SK-N-MC (cell line): Measurements from ENCODE around the gene USF1.

Experiments
- DNase-seq: peaks from one replicate; pipeline ENCODE4 v3.0.0-alpha.2; 2011; ENCODE audit warnings: low read depth, low spot score
- H3K27ac ChIP-seq: fragments of 200-600 bp; sonication (generic); 2 replicates; pipeline ENCODE4 v1.5.1; 2016; ENCODE audit warnings: mixed run types
- H3K36me3 ChIP-seq: fragments of 200-600 bp; sonication (generic); 2 replicates; pipeline ENCODE4 v1.6.1; 2017; ENCODE audit warnings: antibody characterized with exemption, low read length, mixed read lengths; ENCODE audit not compliant: insufficient read depth
- H3K4me3 ChIP-seq: fragments of 200-600 bp; sonication (generic); 2 replicates; pipeline ENCODE4 v1.5.1; 2016
- H3K9ac ChIP-seq: fragments of 200-600 bp; sonication (generic); 2 replicates; pipeline ENCODE4 v1.8.0; 2017; ENCODE audit warnings: mixed run types, mixed read lengths; ENCODE audit not compliant: insufficient read length
- H3K9me3 ChIP-seq: fragments of 200-600 bp; sonication (generic); 2 replicates; pipeline ENCODE4 v1.6.1; 2017; ENCODE audit warnings: low read depth, mild to moderate bottlenecking, antibody characterized with exemption, low read length, moderate library complexity, mixed read lengths
- EZH2 ChIP-seq: fragments of 200-600 bp; sonication (generic); IDR thresholded peaks from one replicate; pipeline ENCODE4 v1.6.1; 2017; ENCODE audit warnings: antibody characterized with exemption
- FOXP2 ChIP-seq: optimal IDR thresholded peaks from 2 replicates; pipeline ENCODE3; 2011; ENCODE audit warnings: mild to moderate bottlenecking, moderate library complexity; ENCODE audit not compliant: insufficient read depth; ENCODE audit errors: extremely low read length, control extremely low read depth
- POLR2AphosphoS5 ChIP-seq: IDR thresholded peaks from 2 replicates; pipeline ENCODE4 v1.6.1; 2012; ENCODE audit warnings: mild to moderate bottlenecking, low read depth, low read length, borderline replicate concordance

Gene USF1

GRCh38 chr1:161045736-161046604 lies at the start of gene USF1:
Gene USF1, minus strand, starts transcription at chr1:161045977. Its CDS starts 2,702 bp downstream, at chr1:161043275.
- peak; percentile 85 for DNase-seq
- Histone ChIP-seq H3K4me3 (peak within 1 kb of the TSS; percentile 80), H3K9ac (peak within 1 kb of the TSS; percentile 85), H3K9me3 (no peaks in the 10 kb centered on the region), H3K27ac (peak within 1 kb of the TSS; percentile 95), H3K36me3 (peaks cover 22% of the 10 kb centered on the region)
- TF ChIP-seq EZH2 (no peak), FOXP2 (no peak), POLR2AphosphoS5 (peak; percentile 94)

- Histone ChIP-seq H3K4me3 (no peak overlapping the region), H3K27ac (no peak overlapping the region), H3K9me3 (no peaks in the 10 kb centered on the region), H3K9ac (no peak overlapping the region), H3K36me3 (peaks cover 9% of the 10 kb centered on the region)
- DNase-seq: no peak
- TF ChIP-seq POLR2AphosphoS5 (no peak), EZH2 (no peak), FOXP2 (no peak)
Measured at GRCh38 chr1:161095230-161095629, 49.5 kb upstream of the USF1 start.

GRCh38 chr1:161094481-161094880 lies 48.7 kb upstream of the USF1 start:
- no peak for DNase-seq

GRCh38 chr1:161092621-161093028 lies 46.8 kb upstream of the USF1 start:
- TF ChIP-seq FOXP2 (no peak), EZH2 (no peak), POLR2AphosphoS5 (no peak)
- DNase-seq: no peak
- no peak overlapping the region for H3K27ac ChIP-seq

More at GRCh38 chr1:161094481-161094880, 48.7 kb upstream of the USF1 start:
- peaks cover 4% of the 10 kb centered on the region; the same call in 1 of the 2 replicates for H3K36me3 ChIP-seq
- no peak overlapping the region for H3K4me3 ChIP-seq
- TF ChIP-seq POLR2AphosphoS5 (no peak), EZH2 (no peak), FOXP2 (no peak)
- H3K9ac ChIP-seq: no peak overlapping the region
- H3K27ac ChIP-seq: no peak overlapping the region
- H3K9me3 ChIP-seq: no peaks in the 10 kb centered on the region

GRCh38 chr1:161091796-161092507 lies 46.2 kb upstream of the USF1 start:
- H3K4me3 ChIP-seq: no peak overlapping the region
- DNase-seq: no peak
- TF ChIP-seq POLR2AphosphoS5 (no peak), FOXP2 (no peak)
- no peak overlapping the region for H3K27ac ChIP-seq
- no peaks in the 10 kb centered on the region for H3K9me3 ChIP-seq
- H3K36me3 ChIP-seq: no peaks in the 10 kb centered on the region
- no peak overlapping the region for H3K9ac ChIP-seq

More at GRCh38 chr1:161092621-161093028, 46.8 kb upstream of the USF1 start:
- H3K36me3 ChIP-seq: no peaks in the 10 kb centered on the region
- no peak overlapping the region for H3K9ac ChIP-seq
- H3K9me3 ChIP-seq: no peaks in the 10 kb centered on the region
- no peak overlapping the region for H3K4me3 ChIP-seq

- no peak overlapping the region for H3K9ac ChIP-seq
- TF ChIP-seq FOXP2 (no peak), EZH2 (no peak), POLR2AphosphoS5 (no peak)
- no peak overlapping the region for H3K4me3 ChIP-seq
- no peaks in the 10 kb centered on the region for H3K36me3 ChIP-seq
- no peak for DNase-seq
- no peak overlapping the region for H3K27ac ChIP-seq
- no peaks in the 10 kb centered on the region for H3K9me3 ChIP-seq
Measured at GRCh38 chr1:161091093-161091492, 45.3 kb upstream of the USF1 start.

- DNase-seq: no peak
- Histone ChIP-seq H3K36me3 (no peaks in the 10 kb centered on the region), H3K4me3 (no peak overlapping the region), H3K27ac (no peak overlapping the region), H3K9ac (no peak overlapping the region), H3K9me3 (no peaks in the 10 kb centered on the region)
- TF ChIP-seq POLR2AphosphoS5 (no peak), EZH2 (no peak), FOXP2 (no peak)
Measured at GRCh38 chr1:161090617-161091016, 44.8 kb upstream of the USF1 start.

GRCh38 chr1:161089938-161090337 lies 44.2 kb upstream of the USF1 start:
- DNase-seq: no peak
- no peak overlapping the region for H3K4me3 ChIP-seq
- H3K27ac ChIP-seq: no peak overlapping the region
- H3K9ac ChIP-seq: no peak overlapping the region
- H3K9me3 ChIP-seq: no peaks in the 10 kb centered on the region
- TF ChIP-seq EZH2: no peak
- TF ChIP-seq FOXP2: no peak
- TF ChIP-seq POLR2AphosphoS5: no peak
- H3K36me3 ChIP-seq: no peaks in the 10 kb centered on the region
